Caco-2 (cell line): Measurements from ENCODE around the gene COX7C. TPM values are rescaled to one million over a fixed set of nuclear protein-coding genes. Genes with fewer than 3 reads are reported as not detected.
"Not testable (repeated sequence)": the region's sequence is repeated elsewhere in the genome, so short reads cannot be mapped to it uniquely, and the experiment has no call there.

Experiments used
- BruUV-seq: library from RNA; stranded (reverse); fragments of 400-500 nt; replicated peaks from 2 replicates; lab custom pipeline; 2021; lab: Mats Ljungman, UMichigan
- CTCF ChIA-PET: fragments of 300-600 bp; sonication (Branson Sonifier 250); formaldehyde crosslinking; loops from one replicate; lab custom pipeline; 2022; ENCODE audit warnings: antibody characterized with exemption; lab: Charles Lee
- POLR2A ChIA-PET: fragments of 300-600 bp; sonication (Branson Sonifier 250); formaldehyde crosslinking; loops from one replicate; lab custom pipeline; 2022; ENCODE audit warnings: antibody characterized with exemption; lab: Charles Lee
- DNase-seq, 2 experiments: peaks; one replicate each; pipeline versions ENCODE4 v3.0.0 to v3.0.0-alpha.2; 2020 to 2022
- H3K27me3 ChIP-seq: replicated peaks from 2 replicates; pipeline ENCODE4 v1.6.0; 2011; ENCODE audit warnings: low read length; ENCODE audit not compliant: control insufficient read depth, insufficient read depth
- H3K36me3 ChIP-seq: 2 replicates; pipeline ENCODE4 v1.5.1; 2011; ENCODE audit warnings: low read length; ENCODE audit not compliant: control insufficient read depth, insufficient read depth
- H3K4me1 ChIP-seq: fragments of 250-450 bp; sonication (Bioruptor Pico); 2 replicates; pipeline ENCODE4 v1.5.1; 2020; ENCODE audit warnings: mild to moderate bottlenecking
- H3K4me3 ChIP-seq: 2 replicates; pipeline ENCODE4 v1.5.1; 2011; ENCODE audit warnings: low read depth, mild to moderate bottlenecking, control low read depth, low read length
- H3K9me3 ChIP-seq: fragments of 250-450 bp; sonication (Bioruptor Pico); 2 replicates; pipeline ENCODE4 v1.5.1; 2020; ENCODE audit warnings: mild to moderate bottlenecking, moderate library complexity
- H3K27ac Mint-ChIP-seq: one replicate; pipeline ENCODE4 v1.8.0; 2022; ENCODE audit warnings: mixed read lengths; ENCODE audit not compliant: unreplicated experiment
- H3K27me3 Mint-ChIP-seq: one replicate; pipeline ENCODE4 v1.8.0; 2022; ENCODE audit warnings: mixed read lengths; ENCODE audit not compliant: insufficient read depth, unreplicated experiment
- H3K36me3 Mint-ChIP-seq: one replicate; pipeline ENCODE4 v1.8.0; 2022; ENCODE audit warnings: mild to moderate bottlenecking, mixed read lengths; ENCODE audit not compliant: insufficient read depth, unreplicated experiment
- H3K4me1 Mint-ChIP-seq: one replicate; pipeline ENCODE4 v1.8.0; 2022; ENCODE audit warnings: low read depth, mixed read lengths; ENCODE audit not compliant: unreplicated experiment
- H3K4me3 Mint-ChIP-seq: one replicate; pipeline ENCODE4 v1.8.0; 2022; ENCODE audit warnings: mild to moderate bottlenecking, moderate library complexity, mixed read lengths; ENCODE audit not compliant: unreplicated experiment
- H3K9me3 Mint-ChIP-seq: one replicate; pipeline ENCODE4 v1.8.0; 2022; ENCODE audit warnings: mixed read lengths; ENCODE audit not compliant: unreplicated experiment
- CTCF ChIP-seq, 2 experiments: fragments of 200-600 bp in 1 of 2; IDR thresholded peaks; 1 replicate in 1 of 2; 2 replicates in 1 of 2; pipeline versions ENCODE4 v1.5.1 to v1.8.0; 2011 to 2022; ENCODE audit warnings: antibody characterized with exemption in 1 of 2, control low read depth in 1 of 2, inconsistent platforms in 1 of 2, low read depth in 1 of 2, low read length in 1 of 2, mild to moderate bottlenecking in 1 of 2, moderate library complexity in 1 of 2; ENCODE audit not compliant: insufficient read depth in 1 of 2, severe bottlenecking in 1 of 2, unreplicated experiment in 1 of 2
- intact Hi-C: fragments of 100-400 bp; cut with micrococcal nuclease; formaldehyde crosslinking; loops from one replicate; pipeline ENCODE4 v1.10.0; 2022; ENCODE audit not compliant: unreplicated experiment
- total RNA-seq: library from RNA; stranded (reverse); gene quantifications from 2 replicates; pipeline ENCODE4 v1.2.3, GENCODE V29; 2022

COX7C gene
- total RNA-seq, 1 experiment from 2014 or later = 502 TPM

- ChIA-PET POLR2A (no interaction called here), CTCF (no interaction called here)
- DNase-seq = no peak
- TF ChIP-seq CTCF (IDR thresholded peaks at IDR 0.05; ENCODE audit: insufficient read depth in 1 of 2, low read depth in 1 of 2, low read length in 1 of 2, severe bottlenecking in 1 of 2, unreplicated experiment in 1 of 2) = no peak
- Mint-ChIP-seq H3K4me1 (no peaks in the 10 kb centered on the region), H3K27ac (no peak overlapping the region), H3K36me3 (no peaks in the 10 kb centered on the region), H3K9me3 (no peaks in the 10 kb centered on the region), H3K4me3 (no peak overlapping the region), H3K27me3 (peaks cover 3% of the 10 kb centered on the region)
- Histone ChIP-seq H3K4me3 (no peak overlapping the region), H3K9me3 (no peaks in the 10 kb centered on the region), H3K4me1 (no peaks in the 10 kb centered on the region), H3K36me3 (no peaks in the 10 kb centered on the region), H3K27me3 (no peaks in the 10 kb centered on the region)
- intact Hi-C loops = no loop called here
- no TSS peak for BruUV-seq
Observed at GRCh38 chr5:86645885-86646284, 28.1 kb downstream of the COX7C start.

DNA sequence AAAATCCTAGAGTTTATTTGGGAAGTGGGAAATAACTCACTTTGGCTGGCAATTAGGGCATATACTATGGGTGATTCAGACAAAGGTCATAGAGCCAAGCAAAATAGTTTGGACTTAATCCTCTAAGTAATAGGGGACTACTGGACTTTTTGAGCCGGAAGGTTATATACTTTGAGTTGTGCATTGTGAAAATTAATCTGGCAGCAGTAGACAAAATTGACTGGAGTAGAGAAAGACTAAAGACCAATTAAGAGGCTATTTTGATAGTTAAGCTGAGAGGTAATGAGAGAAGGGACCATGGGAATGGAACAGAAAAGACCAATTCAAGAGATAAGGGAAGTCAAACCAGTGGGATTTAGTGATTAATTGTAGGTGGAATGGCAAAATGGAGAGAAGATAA lies 28.9 kb downstream of the COX7C start:
- no TSS peak for BruUV-seq
- CTCF ChIA-PET = no interaction called here
- no peak overlapping the region for H3K4me3 Mint-ChIP-seq
- Histone ChIP-seq H3K27me3 (no peaks in the 10 kb centered on the region), H3K9me3 (no peaks in the 10 kb centered on the region), H3K4me1 (no peaks in the 10 kb centered on the region), H3K4me3 (no peak overlapping the region), H3K36me3 (no peaks in the 10 kb centered on the region)
- H3K36me3 Mint-ChIP-seq = no peaks in the 10 kb centered on the region
- no peak overlapping the region for H3K27ac Mint-ChIP-seq
- no peaks in the 10 kb centered on the region for H3K4me1 Mint-ChIP-seq
- POLR2A ChIA-PET = no interaction called here
- TF ChIP-seq CTCF (IDR thresholded peaks at IDR 0.05; ENCODE audit: insufficient read depth in 1 of 2, low read depth in 1 of 2, low read length in 1 of 2, severe bottlenecking in 1 of 2, unreplicated experiment in 1 of 2) = no peak
- no peaks in the 10 kb centered on the region for H3K9me3 Mint-ChIP-seq
- no peak for DNase-seq
- intact Hi-C loops = no loop called here
- H3K27me3 Mint-ChIP-seq = peaks cover 3% of the 10 kb centered on the region

- DNase-seq = no peak
- no peak overlapping the region for H3K4me3 Mint-ChIP-seq
- ChIA-PET CTCF (no interaction called here), POLR2A (no interaction called here)
- Histone ChIP-seq H3K27me3 (no peaks in the 10 kb centered on the region), H3K36me3 (no peaks in the 10 kb centered on the region), H3K9me3 (no peaks in the 10 kb centered on the region), H3K4me1 (no peaks in the 10 kb centered on the region), H3K4me3 (no peak overlapping the region)
- BruUV-seq = no TSS peak
- no peak overlapping the region for H3K27ac Mint-ChIP-seq
- intact Hi-C loops = no loop called here
- H3K4me1 Mint-ChIP-seq = no peaks in the 10 kb centered on the region
- no peaks in the 10 kb centered on the region for H3K9me3 Mint-ChIP-seq
- H3K36me3 Mint-ChIP-seq = no peaks in the 10 kb centered on the region
- no peak for TF ChIP-seq CTCF (IDR thresholded peaks at IDR 0.05; ENCODE audit: insufficient read depth in 1 of 2, low read depth in 1 of 2, low read length in 1 of 2, severe bottlenecking in 1 of 2, unreplicated experiment in 1 of 2)
- peaks cover 3% of the 10 kb centered on the region for H3K27me3 Mint-ChIP-seq
Observed at GRCh38 chr5:86649832-86650505, 32.2 kb downstream of the COX7C start.

DNA sequence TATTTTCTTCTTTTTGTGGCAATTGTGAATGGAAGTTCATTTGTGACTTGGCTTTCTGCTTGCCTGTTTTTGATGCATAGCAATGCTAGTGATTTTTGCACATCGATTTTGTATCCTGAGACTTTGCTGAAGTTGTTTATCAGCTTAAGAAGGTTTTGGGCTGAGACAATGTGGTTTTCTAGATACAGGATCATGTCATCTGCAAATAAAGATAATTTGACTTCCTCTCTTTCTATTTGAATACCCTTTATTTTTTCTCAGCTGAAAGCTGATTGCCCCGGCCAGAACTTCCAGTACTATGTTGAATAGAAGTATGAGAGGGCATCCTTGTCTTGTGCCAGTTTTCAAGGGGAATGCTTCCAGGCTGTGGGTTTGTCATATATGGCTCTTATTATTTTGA lies 43.0 kb downstream of the COX7C start:
- H3K4me3 ChIP-seq, BruUV-seq, H3K36me3 ChIP-seq, H3K9me3 ChIP-seq, intact Hi-C loops, H3K4me3 Mint-ChIP-seq, H3K27me3 Mint-ChIP-seq, H3K27me3 ChIP-seq, POLR2A ChIA-PET, H3K4me1 Mint-ChIP-seq, H3K4me1 ChIP-seq, CTCF ChIA-PET, H3K36me3 Mint-ChIP-seq, H3K9me3 Mint-ChIP-seq, DNase-seq, H3K27ac Mint-ChIP-seq: not testable (repeated sequence)
